Suppressor macrophage treated with lipopolysaccharide for 1 hour (primary cell): ENCODE measurements around the gene MCM6.

Experiments
- DNase-seq, 3 donors: peaks; one replicate each; pipeline ENCODE4 v3.0.0-alpha.2; 2020 to 2022

The MCM6 gene

DNA sequence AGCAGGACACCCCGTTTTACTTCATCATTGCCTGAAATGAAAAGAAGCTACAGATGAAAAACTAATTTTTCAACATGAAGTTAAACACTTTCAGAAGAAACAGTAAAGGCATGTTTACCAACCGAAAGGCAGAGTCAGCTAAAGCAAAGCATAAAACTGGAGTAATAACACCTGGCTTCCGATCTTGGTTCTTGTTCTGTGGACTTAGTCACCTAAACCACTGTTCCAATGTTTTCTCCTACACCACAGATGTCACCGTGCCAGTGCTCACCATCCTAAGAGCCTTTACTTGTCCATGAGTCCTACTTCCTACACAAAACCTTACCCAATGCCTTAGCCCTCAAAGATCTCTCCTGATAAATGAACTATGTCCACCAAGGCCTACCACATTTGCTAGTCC is 13.5 kb downstream of the MCM6 start:
- DNase-seq: no peak

- no peak for DNase-seq
Measured at GRCh38 chr2:135853401-135853800, 22.8 kb downstream of the MCM6 start.

- no peak for DNase-seq
Measured at GRCh38 chr2:135851858-135852257, 24.4 kb downstream of the MCM6 start.

DNA sequence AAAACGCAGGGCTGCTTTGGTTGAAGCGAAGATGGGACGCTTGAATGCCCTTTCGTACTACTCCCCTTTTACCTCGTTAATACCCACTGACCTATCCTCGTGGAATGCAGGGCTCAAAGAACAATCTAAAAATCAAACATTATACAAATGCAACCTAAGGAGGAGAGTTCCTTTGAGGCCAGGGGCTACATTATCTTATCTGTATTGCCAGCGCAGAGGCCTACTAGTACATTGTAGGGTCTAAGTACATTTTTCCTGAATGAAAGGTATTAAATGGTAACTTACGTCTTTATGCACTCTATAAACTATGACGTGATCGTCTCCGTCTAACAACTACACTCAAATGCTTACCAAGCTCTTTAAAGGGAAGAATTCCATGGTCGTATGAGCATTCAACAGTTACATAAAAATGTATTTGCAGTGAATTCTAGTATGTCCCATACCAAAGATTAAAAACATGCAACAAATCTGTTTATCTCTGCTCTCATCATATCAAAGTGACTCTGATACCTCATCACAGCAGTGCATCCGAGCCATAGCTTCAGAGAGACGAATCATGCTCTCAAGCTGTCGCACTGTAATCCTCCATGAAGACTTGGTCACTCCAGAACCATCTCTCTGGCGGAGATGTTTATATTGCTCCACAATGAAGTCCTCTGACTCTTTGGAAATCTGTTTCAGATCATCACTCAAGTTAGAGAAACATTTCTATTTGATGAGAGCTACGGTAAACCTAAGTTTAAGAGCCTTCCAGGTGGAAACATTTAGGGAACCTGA is 25.2 kb downstream of the MCM6 start:
- no peak for DNase-seq

DNA sequence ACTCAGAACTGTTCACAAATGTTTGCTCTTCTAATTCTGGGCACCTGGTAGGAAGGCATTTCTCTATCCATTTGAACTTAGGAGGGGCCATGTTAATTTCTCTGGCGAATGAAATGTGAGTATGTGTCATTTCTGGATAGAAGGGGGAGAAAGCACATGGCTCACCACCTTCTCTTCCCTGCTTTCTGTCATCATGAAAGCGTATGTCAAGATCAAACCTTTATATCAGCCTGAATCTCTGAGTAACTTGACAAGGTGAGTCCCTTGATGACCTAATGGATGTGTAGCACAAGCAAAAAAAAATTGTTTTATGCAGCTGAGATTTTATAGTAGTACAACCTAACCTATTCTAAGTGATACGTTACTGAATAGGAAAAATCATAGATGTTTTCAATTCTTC is 27.2 kb downstream of the MCM6 start:
- no peak for DNase-seq

DNA sequence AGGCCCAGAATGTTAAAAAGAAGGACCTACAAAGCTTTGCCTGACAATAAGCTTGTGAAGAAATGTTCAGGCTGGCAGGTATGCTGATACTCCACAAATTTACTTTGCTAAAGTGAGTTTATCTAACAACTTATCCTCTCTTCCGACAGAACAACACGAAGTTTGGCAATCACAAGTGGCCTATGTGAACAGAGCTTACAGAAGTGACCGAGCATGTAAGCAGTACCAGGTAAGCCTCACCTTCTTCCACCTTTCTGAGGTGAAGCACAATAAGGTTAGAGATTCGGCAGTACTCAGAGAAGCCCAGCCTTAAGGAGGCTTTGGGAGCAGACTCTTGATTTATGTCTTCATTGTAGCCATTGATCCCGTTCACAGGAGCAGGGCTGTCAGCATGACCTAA is 30.2 kb downstream of the MCM6 start:
- DNase-seq: no peak

DNA sequence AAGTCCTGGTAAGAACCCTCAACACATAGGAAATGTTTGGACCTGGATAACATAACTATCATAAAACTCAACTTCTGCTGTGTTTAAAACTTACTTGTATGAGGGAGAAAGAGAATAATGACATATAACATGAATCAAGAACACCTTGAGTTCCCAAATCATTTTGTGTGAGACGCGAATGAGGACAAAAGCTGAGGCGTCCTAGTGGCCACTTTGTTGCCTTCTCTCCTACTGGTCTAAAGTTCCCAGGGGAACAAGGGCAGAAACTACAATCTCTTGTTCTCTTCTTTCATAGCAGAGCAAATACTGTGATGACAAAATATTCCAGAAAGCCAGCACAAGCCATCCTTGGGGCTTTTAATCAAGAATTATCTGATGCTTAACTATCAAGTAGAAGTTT is 31.0 kb downstream of the MCM6 start:
- DNase-seq: no peak

DNA sequence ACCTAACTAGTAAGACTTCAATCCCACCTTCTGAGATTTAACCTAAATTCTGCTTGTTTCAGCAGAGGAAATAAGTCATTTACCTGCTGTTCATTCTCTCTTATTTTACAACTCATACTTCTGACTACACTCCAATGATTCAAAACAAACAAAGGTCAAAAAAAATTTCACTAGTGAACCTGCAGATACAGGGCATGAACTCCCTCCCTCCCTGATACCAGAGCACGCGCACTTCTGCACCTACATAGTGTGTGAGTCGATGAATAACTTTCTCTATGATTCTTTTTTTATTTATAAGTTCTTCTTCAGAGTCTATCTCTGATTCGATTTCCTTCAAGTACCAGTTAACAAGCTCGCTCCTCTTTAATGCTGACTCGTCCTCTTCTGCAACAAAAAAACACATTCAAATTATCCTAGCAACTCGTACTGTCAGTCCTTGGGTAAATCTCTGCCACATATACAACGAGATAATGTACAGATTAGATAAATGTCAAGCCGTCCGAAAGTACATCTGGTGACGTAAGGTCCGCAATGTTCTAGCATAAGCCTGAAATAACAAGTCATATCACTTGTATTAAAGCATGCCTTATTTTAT is 31.8 kb downstream of the MCM6 start:
- no peak for DNase-seq

GRCh38 chr2:135843671-135844070 is 32.6 kb downstream of the MCM6 start:
- DNase-seq: peak in 1 of 3 donors; percentile 3

DNA sequence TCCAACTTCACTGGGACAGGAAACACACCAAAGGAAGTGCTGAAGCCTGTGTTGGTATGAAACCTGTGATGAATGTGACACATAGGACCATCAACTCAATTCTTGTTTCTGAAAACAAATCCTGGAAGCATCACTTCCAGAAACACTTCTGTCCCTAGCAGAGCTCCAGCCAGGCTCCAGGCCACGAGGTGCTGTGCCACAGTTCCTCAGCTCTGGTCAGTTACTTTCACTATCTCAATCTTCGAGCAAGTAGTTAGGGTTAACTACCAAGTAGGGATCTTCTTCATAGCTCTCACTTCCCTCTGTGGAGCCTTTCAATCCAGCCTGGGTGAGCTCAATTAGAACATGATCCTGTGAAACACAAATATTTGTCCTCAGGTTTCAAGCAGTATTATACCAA is 35.6 kb downstream of the MCM6 start:
- DNase-seq: peak; percentile 50 to 61 (median 56)

GRCh38 chr2:135839713-135840112 is 36.5 kb downstream of the MCM6 start:
- DNase-seq: no peak

DNA sequence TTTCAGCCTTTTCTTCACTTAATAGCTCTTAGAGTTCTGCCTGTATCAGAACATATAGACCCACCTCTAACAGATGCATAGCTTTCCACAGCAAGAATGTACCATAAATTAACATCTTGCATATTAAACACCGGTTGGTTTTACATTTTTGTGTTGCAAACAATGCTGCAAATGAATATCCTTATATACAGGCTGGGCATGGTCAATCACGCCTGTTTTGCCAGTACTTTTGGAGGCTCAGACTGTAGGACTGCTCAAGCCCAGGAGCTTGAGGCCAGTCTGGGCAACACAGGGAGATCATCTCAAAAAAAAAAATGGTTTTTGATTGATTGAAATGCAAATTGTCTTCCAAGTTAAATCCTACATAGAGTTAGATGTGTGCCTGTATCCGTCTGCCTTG is 37.7 kb downstream of the MCM6 start:
- no peak for DNase-seq

DNA sequence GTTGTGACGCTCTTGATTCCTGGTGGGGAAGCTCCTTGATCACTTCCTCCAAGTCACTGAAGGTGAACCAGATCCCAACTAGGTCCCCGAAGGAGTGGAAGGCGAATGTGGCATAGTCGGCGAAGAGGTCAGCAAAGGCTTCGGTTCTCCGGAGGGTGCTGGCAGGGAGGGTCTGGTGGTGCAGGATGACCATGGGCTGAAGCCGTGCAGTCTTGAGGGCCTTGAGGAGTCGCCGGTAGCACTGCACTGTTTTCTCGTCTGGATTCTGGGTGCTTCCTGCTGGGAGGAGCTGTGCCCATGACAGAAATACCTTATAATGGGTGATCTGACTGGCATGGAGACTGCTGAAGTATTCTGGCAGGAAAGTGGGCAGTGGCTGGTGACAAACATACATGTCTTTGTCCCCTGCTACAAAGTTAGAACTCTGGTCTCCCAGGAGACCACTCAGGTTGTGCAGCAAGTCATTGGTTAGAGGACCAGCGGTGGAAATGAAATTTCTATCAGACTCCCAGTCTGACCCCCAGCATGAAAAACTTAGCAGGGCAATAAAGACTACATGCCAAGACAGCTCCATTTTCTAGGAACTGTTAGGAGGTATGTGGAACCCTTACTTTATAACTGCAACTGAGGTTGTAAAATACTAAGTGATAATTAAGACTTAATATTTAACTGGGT is 39.5 kb downstream of the MCM6 start, which contains the start of gene LCT:
Gene LCT, minus strand, starts transcription at position 589 of the 675 bp plus-strand sequence. Its CDS starts 15 bp downstream, at position 574.
- DNase-seq: no peak

DNA sequence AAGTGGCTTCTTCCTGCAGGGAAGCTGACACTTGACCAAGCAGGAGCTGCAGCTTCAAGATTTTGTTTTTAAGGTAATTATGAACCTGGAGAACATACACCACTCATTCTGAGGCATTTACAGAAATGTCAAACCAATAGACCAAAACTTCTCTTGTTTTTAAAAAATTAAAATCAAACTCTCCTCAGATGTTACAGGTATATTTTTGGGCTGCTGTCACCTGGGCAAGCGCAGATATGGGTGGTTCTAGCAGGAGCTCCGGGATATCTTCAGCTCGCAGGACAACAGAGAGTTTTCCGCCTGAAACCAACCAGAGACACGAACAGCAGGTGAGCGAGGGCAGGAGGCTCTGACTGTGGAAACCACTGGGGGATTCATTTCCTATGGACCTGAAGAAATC is 43.4 kb downstream of the MCM6 start:
- no peak for DNase-seq

- DNase-seq: no peak
Measured at GRCh38 chr2:135831180-135831812, 44.9 kb downstream of the MCM6 start.

GRCh38 chr2:135829378-135830135 is 46.7 kb downstream of the MCM6 start:
- no peak for DNase-seq

- DNase-seq: no peak
Measured at GRCh38 chr2:135826544-135826943, 49.7 kb downstream of the MCM6 start.

DNA sequence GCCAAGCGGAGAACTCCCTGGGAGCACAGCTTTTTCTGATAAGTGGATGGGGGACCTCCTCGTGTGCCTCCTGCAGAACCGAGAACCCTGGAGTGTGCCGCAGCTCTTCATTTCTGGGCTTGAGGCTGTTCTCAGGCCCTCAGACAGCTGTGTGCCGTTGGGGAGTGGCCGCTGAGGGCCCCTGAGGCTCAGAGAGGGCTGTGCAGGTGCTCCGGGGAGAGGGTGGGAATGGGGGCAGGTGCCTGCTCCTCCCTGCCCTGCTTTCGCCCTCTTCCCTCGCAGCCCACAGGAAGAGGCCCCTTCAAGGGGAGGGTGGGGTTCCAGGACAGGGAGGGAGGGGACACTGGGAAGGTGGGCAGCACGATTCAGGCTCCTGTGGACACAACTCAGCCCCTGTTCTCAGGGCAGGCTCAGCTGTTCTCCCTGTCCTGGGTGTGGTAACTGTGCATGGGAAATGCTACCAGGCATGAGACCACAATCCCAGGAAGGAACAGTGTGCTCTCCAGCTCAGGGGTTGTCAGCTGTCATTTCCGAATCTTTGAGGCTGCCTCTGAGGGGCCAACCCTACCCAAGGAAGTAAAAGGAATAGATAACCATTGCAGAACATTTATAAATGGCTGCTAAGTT is 50.6 kb downstream of the MCM6 start:
- DNase-seq: no peak

DNA sequence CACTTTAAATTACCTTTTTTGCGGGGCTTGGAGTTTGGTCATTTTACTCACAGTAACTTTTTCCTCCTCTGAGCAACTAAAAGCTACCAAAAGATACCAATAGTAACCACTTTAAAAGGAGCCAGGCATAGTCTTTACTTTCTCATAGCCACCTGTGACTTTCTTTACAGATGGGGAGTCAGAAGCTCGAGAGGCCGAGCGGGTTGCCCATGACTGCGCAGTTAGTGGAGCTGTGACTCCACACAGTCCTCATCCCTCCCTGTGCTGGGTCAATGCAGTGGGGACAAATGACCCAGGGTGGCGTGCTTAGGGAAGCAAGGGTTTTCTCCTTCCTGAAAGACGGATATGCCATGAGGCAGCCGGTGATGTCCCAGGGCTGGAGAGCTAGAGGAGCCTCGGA is 51.1 kb downstream of the MCM6 start:
- DNase-seq: no peak

- no peak for DNase-seq
Measured at GRCh38 chr2:135822855-135823254, 53.4 kb downstream of the MCM6 start.

DNA sequence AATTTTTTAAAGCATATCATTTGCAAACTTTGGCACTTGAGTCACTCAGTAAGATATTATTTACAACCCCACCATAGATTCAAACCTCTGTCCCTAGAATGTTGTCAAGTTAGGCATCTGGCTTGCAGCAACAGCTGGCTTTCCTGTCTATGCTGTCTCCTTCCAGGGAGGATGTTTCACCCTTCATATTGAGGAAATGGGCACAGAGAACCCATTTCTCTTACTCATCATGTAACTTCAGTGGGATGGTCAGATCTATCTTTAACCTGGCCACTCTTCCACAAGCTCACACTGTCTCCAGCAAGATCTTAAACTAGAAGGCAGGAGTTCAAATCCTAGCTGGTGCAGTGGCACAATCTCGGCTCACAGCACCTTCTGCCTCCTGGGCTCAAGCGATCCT is 55.1 kb downstream of the MCM6 start:
- DNase-seq: no peak

GRCh38 chr2:135820003-135820618 is 56.1 kb downstream of the MCM6 start:
- peak; percentile 47 to 68 (median 57) for DNase-seq
